ENCODE data around the gene RTF2.
"Not testable (repeated sequence)": the region's sequence is repeated elsewhere in the genome, so short reads cannot be mapped to it uniquely, and the experiment has no call there.

RTF2 gene

DNA sequence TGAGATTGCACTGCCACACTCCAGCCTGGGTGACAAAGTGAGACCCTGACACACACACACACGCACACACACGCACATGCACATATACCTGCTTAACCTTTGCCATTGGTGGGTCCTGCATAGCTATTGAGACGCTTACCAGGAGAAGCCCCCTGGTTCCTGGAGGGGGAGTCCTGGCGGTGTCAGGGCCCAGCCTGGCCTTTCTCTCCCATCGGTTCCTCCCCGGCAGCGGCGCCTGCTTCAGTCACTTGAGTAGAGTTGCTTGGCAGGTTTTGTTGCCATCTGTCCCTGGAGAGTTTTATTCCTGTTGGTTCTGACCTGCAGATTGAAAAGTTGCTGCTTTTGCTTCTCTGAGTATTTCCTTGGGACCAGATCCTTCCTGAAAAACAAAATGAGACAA lies 35.5 kb downstream of the RTF2 start:
- Mint-ChIP-seq H3K4me1 (ENCODE audit: low read depth) (peaks cover 4% of the 10 kb centered on the region), H3K27ac (no peak overlapping the region), H3K9me3 (ENCODE audit: low read depth) (no peaks in the 10 kb centered on the region), H3K27me3 (no peaks in the 10 kb centered on the region), H3K36me3 (peaks cover 2% of the 10 kb centered on the region), H3K4me3 (no peak overlapping the region)

DNA sequence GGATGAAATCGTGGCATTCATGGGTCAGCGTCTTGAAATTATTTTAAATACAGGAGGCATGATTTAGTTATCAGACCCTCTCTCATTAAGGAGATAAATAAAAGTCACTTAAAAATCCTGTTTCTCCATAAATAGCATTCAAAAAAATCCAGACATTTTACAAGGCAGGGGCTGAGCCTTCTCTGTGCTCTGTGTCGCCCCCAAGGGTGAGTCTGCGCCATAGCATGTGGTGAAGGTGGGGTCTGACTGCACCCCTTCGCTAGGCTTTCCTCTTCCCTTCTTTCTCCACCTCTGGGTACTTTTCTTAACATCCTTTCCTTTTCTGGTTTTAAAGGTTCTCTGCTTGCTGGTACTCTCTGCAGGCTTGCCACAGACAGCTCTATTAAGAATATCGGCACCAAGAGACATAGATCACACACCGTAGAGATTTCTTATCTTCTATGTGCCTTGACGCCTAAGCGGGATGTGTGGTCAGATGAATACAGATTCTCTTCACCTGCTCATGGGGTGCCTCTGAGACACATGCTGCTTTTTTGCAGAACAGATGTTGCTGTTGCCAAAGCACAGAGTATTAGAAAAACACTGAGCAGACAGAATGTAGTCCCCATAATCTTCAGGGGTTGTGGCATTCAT lies 36.1 kb downstream of the RTF2 start:
- H3K4me1 Mint-ChIP-seq (ENCODE audit: low read depth), result peaks cover 4% of the 10 kb centered on the region
- H3K27me3 Mint-ChIP-seq, result no peaks in the 10 kb centered on the region
- no peak overlapping the region for H3K4me3 Mint-ChIP-seq
- peaks cover 2% of the 10 kb centered on the region for H3K36me3 Mint-ChIP-seq
- no peak overlapping the region for H3K27ac Mint-ChIP-seq
- H3K9me3 Mint-ChIP-seq (ENCODE audit: low read depth), result no peaks in the 10 kb centered on the region

DNA sequence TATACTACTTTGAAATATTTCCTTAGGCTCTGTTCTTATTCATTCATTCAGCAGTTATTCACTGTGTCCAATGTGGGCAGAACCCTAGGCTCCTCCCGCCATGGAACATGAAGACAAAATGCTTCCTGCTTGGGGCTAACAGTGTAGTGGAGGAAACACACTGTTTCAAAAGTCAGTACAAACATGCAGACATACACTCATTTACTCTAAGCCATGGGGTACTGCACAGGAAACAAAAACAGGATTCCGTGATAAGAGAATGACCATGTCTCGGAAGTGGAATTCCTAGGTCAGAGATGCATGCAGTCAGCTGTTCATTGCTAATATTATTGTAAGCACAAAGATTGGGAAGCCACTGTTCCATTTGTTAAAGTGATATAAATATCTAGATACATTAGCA lies 37.7 kb downstream of the RTF2 start:
- Mint-ChIP-seq H3K4me1 (ENCODE audit: low read depth) (peaks cover 4% of the 10 kb centered on the region), H3K27ac (no peak overlapping the region), H3K27me3 (no peaks in the 10 kb centered on the region), H3K36me3 (peaks cover 2% of the 10 kb centered on the region), H3K4me3 (no peak overlapping the region), H3K9me3 (ENCODE audit: low read depth) (no peaks in the 10 kb centered on the region)

DNA sequence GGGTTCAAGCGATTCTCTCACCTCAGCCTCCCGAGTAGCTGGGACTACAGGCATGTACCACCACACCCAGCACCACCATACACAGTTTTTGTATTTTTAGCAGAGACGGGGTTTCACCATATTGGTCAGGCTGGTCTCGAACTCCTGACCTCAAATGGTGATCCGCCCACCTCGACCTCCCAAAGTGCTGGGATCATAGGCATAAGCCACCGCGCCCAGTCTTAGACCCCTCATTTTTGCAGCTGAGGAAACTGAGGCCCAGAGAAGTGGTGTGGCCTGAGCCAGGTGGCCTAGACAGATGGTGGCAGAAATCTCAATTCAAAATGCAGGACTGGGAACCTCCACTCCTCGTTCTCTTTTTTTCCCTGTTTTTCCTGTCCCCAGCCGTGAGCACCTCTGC lies 43.5 kb downstream of the RTF2 start:
- no peaks in the 10 kb centered on the region for H3K4me1 Mint-ChIP-seq (ENCODE audit: low read depth)
- peaks cover 7% of the 10 kb centered on the region for H3K36me3 Mint-ChIP-seq
- no peaks in the 10 kb centered on the region for H3K27me3 Mint-ChIP-seq
- H3K27ac Mint-ChIP-seq, result no peak overlapping the region
- H3K9me3 Mint-ChIP-seq (ENCODE audit: low read depth), result no peaks in the 10 kb centered on the region
- H3K4me3 Mint-ChIP-seq, result no peak overlapping the region

DNA sequence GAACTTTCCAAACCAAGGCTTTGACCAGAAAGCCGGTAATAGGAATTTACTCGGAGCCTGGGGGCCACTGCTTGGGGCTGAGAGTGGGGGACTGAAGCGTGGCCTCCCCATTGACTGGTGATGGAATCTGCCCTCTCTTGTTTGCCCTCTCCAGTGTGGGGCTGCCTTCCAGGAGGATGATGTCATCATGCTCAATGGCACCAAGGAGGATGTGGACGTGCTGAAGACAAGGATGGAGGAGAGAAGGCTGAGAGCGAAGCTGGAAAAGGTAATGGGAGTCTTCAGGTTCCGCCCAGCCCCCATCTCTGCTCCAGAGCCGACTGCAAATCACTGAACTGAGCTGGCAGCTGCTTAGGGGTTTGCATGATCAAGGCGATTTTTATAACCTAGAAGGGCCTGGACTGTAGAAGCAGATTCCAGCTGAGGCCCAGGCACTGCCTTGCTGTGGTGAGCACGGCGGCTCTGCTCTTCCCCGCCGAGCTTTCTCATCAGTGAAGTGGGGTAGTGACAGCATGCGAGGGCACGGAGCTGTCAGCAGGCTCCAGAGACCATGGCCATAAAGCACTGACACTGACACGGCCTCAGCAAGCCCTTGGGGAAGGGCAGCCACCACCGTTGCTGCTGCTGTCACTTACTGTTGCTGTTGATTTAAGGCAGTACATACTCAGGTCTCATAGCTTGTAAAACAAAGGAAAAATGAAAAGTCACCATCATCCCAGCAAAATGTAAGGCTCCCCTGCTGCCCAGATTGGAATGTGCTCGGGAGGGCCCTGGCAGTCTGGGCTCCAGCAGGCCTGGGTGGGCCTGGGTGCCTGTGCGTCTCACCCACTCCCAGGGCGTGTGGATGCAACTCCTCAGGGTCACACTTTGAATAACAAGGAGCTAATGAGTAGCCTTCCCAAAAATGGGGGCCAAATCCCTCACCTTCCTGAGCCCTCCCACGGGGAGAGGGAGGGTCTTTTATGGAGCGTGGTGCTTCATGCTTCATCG lies 45.0 kb downstream of the RTF2 start:
- Mint-ChIP-seq H3K4me1 (ENCODE audit: low read depth) (no peaks in the 10 kb centered on the region), H3K27me3 (no peaks in the 10 kb centered on the region)

DNA sequence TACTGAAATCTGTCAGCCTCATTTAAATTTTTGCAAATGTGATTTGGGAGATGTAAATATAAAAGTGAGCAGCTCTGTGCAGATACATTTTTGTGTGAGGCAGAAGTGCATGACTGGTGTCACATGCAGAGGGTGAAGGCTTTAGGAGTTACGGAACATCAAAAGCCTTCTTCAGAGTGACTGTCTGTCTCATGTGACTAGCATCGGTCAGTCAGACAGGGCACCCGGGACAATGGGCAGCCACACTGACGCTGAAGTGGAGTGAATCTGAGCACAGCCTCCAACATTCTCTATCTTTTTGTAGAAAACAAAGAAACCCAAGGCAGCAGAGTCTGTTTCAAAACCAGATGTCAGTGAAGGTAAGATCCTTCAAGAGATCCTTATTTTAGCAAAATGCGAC lies 48.2 kb downstream of the RTF2 start:
- Mint-ChIP-seq H3K27me3 (no peaks in the 10 kb centered on the region), H3K27ac (no peak overlapping the region), H3K36me3 (peaks cover 35% of the 10 kb centered on the region), H3K4me3 (no peak overlapping the region), H3K9me3 (ENCODE audit: low read depth) (peaks cover 3% of the 10 kb centered on the region), H3K4me1 (ENCODE audit: low read depth) (no peaks in the 10 kb centered on the region)

More for the DNA sequence above, 45.0 kb downstream of the RTF2 start:
- no peaks in the 10 kb centered on the region for H3K9me3 Mint-ChIP-seq (ENCODE audit: low read depth)
- peaks cover 15% of the 10 kb centered on the region for H3K36me3 Mint-ChIP-seq
- no peak overlapping the region for H3K4me3 Mint-ChIP-seq
- H3K27ac Mint-ChIP-seq, result no peak overlapping the region

DNA sequence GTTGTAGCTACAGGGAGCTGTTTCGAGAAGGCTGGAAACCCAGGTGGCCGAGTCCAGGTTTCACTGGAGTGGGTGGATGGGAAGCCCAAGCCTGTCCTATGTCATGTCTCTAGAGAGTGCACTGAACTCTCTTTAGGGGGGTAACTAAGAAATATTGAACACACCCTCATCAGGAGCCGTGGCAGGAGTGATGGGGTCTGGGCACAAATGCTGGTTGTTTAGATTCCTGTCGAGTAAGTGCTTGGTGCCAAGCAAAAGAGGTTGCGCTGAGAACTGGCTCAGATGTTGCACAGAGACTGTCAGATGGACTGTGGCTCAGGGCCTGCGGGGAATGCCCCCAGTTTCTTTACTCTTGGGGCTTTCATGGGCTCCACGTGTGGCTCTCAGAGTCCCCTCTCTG lies 48.8 kb downstream of the RTF2 start:
- no peaks in the 10 kb centered on the region for H3K4me1 Mint-ChIP-seq (ENCODE audit: low read depth)
- H3K36me3 Mint-ChIP-seq, result peaks cover 35% of the 10 kb centered on the region
- H3K9me3 Mint-ChIP-seq (ENCODE audit: low read depth), result peaks cover 3% of the 10 kb centered on the region
- no peak overlapping the region for H3K27ac Mint-ChIP-seq
- H3K4me3 Mint-ChIP-seq, result no peak overlapping the region
- H3K27me3 Mint-ChIP-seq, result no peaks in the 10 kb centered on the region

DNA sequence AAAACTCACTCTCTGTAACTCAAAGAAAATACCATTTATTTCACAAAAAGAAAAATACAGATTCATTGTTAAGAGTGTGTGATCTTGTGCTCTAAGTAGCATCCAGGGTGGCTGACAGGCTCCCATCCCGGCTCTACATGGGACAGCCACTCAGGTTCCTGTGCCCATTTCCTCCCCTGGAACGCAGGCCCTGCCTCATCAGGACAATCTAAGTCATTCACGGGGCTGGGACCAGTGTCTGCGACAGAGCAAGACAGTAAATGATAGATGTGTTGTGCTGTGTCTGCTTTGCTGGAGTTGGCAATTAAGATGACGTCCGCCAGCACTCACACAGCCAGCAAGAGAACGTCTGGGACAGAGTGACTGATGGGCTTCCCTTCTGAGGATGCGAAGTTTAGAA lies 49.2 kb downstream of the RTF2 start:
- peaks cover 3% of the 10 kb centered on the region for H3K9me3 Mint-ChIP-seq (ENCODE audit: low read depth)
- H3K27ac Mint-ChIP-seq, result no peak overlapping the region
- H3K4me1 Mint-ChIP-seq (ENCODE audit: low read depth), result no peaks in the 10 kb centered on the region
- peaks cover 35% of the 10 kb centered on the region for H3K36me3 Mint-ChIP-seq
- no peak overlapping the region for H3K4me3 Mint-ChIP-seq
- no peaks in the 10 kb centered on the region for H3K27me3 Mint-ChIP-seq

DNA sequence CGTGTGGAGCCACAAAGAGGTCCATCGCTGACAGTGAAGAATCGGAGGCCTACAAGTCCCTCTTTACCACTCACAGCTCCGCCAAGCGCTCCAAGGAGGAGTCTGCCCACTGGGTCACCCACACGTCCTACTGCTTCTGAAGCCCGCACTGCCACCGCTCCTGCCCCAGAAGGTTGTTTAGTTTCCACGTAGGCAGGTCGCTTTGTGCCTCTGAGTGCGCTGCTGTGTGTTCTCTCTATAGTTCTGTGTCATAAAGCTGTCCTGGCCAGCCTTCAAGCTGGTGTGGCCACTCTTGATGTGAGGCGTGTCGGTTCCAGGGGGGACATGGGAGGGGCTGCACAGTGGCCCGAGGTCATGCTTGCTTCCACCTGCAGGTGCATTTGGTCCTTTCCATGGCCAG lies 49.7 kb downstream of the RTF2 start:
- H3K27ac Mint-ChIP-seq, result no peak overlapping the region
- H3K36me3 Mint-ChIP-seq, result peaks cover 35% of the 10 kb centered on the region
- H3K4me3 Mint-ChIP-seq, result no peak overlapping the region
- H3K4me1 Mint-ChIP-seq (ENCODE audit: low read depth), result peaks cover 4% of the 10 kb centered on the region
- no peaks in the 10 kb centered on the region for H3K27me3 Mint-ChIP-seq
- H3K9me3 Mint-ChIP-seq (ENCODE audit: low read depth), result peaks cover 3% of the 10 kb centered on the region

DNA sequence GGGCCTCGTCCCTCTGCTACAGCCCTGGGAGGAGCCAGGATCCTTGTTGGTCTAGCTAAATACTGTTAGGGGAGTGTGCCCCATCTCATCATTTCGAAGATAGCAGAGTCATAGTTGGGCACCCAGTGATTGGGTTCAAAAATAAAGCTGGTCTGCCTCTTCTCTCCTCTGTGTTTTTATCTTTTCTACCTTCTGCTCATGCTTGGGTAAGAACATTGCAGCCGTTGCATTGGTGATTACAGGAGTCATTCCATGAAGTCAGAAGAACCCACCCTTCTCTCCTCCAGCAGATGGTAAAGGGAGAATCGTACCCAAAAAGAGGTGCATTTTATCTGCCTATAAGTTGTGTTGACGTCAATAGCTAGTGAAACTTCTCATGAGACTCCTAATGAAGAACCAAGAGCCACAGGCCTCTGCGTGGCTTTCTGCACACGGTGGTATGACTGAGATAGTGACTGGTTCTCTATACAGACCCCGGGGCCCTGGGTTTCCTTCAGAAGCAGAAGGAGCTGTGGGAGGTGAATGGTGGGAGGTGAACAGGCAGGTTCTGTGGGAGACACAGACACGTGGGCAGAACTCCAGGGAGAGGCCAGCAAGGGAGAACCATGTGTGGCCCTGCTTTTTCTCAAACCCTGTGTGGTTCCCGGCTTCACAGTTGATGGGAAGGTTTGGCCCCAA lies 50.4 kb downstream of the RTF2 start:
- H3K27me3 Mint-ChIP-seq, result no peaks in the 10 kb centered on the region
- no peak overlapping the region for H3K4me3 Mint-ChIP-seq
- H3K4me1 Mint-ChIP-seq (ENCODE audit: low read depth), result peaks cover 10% of the 10 kb centered on the region
- peaks cover 35% of the 10 kb centered on the region for H3K36me3 Mint-ChIP-seq
- H3K9me3 Mint-ChIP-seq (ENCODE audit: low read depth), result peaks cover 3% of the 10 kb centered on the region
- no peak overlapping the region for H3K27ac Mint-ChIP-seq

DNA sequence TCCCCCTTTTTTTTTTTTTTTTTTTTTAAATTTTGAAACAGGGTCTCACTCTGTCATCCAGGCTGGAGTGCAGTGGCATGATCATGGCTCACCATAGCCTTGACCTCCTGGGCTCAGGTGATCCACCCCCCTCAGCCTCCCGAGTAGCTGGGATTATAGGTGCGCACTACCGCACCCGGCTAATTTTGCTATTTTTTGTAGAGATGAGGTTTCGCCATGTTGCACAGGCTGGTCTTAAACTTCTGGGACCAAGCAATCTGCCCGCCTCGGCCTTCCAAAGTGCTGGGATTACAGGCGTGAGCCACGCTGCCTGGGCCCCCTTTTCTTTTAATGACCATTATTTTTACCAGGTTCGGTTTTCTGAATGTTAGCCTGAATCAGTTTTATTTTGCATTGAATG lies 51.1 kb downstream of the RTF2 start:
- Mint-ChIP-seq H3K27me3 (no peaks in the 10 kb centered on the region), H3K4me1 (ENCODE audit: low read depth) (peaks cover 10% of the 10 kb centered on the region), H3K36me3 (peaks cover 35% of the 10 kb centered on the region), H3K4me3 (no peak overlapping the region), H3K9me3 (ENCODE audit: low read depth) (peaks cover 3% of the 10 kb centered on the region), H3K27ac (no peak overlapping the region)

DNA sequence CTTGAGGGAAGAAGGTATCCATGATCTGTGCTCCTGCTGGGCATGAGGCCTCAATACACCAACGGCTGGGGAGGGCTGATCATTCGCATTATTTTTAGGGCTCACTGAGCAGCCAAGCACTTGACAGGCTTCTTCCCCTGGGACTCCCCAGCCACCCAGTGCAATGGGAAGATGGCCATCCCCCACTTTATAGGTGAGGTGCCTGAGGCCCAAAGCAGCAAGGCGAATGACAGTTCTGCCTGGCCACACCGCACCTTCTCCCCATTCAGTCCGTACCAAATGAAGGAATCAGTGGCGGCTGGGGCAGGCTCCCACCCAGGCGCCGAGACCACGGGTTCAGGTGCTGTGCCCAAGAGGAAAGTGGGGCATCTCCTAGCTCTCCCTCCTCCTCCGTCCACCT lies 51.8 kb downstream of the RTF2 start:
- Mint-ChIP-seq H3K27me3 (no peaks in the 10 kb centered on the region), H3K9me3 (ENCODE audit: low read depth) (peaks cover 3% of the 10 kb centered on the region), H3K4me1 (ENCODE audit: low read depth) (peaks cover 10% of the 10 kb centered on the region), H3K27ac (no peak overlapping the region), H3K36me3 (peaks cover 35% of the 10 kb centered on the region), H3K4me3 (no peak overlapping the region)

DNA sequence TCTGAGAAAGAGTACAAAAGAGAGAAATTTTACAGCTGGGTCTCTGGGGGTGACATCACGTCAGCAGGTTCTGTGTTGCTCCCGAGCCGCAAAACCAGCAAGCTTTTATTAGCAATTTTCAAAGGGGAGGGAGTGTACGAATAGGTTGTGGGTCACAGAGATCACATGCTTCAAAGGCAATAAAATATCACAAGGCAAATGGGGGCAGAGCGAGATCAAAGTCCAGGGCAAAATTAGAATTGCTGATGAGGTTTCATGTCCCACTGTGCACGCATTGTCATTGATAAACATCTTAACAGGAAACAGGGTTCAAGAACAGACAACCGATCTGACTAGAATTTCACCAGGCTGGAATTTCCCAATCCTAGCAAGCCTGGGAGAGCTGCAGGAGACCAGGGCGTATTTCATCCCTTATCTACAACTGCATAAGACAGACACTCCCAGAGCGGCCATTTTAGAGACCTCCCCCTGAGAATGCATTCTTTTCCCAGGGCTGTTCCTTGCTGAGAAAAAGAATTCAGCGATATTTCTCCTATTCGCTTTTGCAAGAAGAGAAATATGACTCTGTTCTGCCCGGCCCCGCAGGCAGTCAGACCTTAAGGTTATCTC lies 52.4 kb downstream of the RTF2 start:
- not testable (repeated sequence) for H3K27me3 Mint-ChIP-seq; H3K9me3 Mint-ChIP-seq (ENCODE audit: low read depth); H3K27ac Mint-ChIP-seq; H3K4me3 Mint-ChIP-seq; H3K4me1 Mint-ChIP-seq (ENCODE audit: low read depth)
- peaks cover 33% of the 10 kb centered on the region for H3K36me3 Mint-ChIP-seq

DNA sequence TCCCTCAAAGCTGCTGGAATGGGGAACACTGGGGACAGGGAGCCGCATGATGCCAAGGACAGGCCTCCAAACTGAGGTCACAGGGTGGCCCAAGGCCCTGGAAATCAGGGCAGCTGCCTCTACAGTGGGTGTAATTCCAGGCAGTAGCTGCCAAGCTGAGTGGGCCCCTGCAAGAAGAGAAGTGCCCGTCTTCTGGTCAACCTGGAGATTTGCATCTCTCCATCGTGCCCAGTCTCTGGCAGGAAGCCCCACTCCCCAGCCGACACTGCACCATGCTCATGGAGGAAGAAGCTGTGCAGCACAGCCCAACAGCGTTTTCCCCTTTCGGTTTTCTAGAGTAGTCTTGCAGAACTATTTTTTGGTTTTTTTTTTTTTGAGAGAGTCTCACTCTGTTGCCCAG lies 53.9 kb downstream of the RTF2 start:
- Mint-ChIP-seq H3K9me3 (ENCODE audit: low read depth) (peaks cover 3% of the 10 kb centered on the region), H3K27ac (no peak overlapping the region), H3K27me3 (no peaks in the 10 kb centered on the region), H3K4me3 (no peak overlapping the region), H3K36me3 (peaks cover 30% of the 10 kb centered on the region), H3K4me1 (ENCODE audit: low read depth) (peaks cover 10% of the 10 kb centered on the region)

DNA sequence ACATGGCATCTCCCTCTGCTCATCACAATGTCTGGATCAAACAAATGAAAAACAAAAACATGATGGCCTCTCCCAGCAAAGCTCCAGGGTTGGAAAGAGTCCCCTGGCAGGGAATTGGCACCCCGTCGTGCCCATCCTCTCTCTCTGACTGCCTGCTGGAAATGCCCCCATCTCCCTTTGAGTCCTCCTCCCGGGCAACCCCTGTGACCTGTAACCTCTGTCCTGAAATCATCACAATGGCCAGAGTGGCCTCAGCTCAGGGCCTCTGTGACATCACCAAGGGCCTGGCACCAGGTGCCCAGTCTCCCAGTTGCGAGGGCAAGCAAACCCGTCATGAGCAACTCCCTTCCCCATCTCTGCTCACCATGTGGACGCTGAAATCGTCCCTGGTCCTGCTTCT lies 56.0 kb downstream of the RTF2 start, which contains the start of gene FAM209A:
Gene FAM209A (plus strand): TSS at position 301 of the 400 bp plus-strand sequence. CDS start 65 bp downstream, at position 366.
- H3K36me3 Mint-ChIP-seq, result peaks cover 16% of the 10 kb centered on the region
- not testable (repeated sequence) for H3K27ac Mint-ChIP-seq; H3K27me3 Mint-ChIP-seq; H3K9me3 Mint-ChIP-seq (ENCODE audit: low read depth); H3K4me1 Mint-ChIP-seq (ENCODE audit: low read depth); H3K4me3 Mint-ChIP-seq

Measured in activated naive CD8-positive, alpha-beta T cell (primary cell).